GM21526 (cell line): Measurements from ENCODE around the gene RUSC1.
A peak's percentile ranks its signal among the peaks of the same experiment; 100 is the strongest.

Experiments
- ATAC-seq: cut with Tn5 transposase; IDR thresholded peaks from one replicate; pipeline ENCODE4 v1.9.1; 2021; ENCODE audit warnings: moderate library complexity; ENCODE audit not compliant: unreplicated experiment, low FRiP score

RUSC1 gene

GRCh38 chr1:155295183-155295941 is 25.3 kb upstream of the RUSC1 start:
- no peak for ATAC-seq

- ATAC-seq = no peak
These were observed 24.8 kb upstream of the RUSC1 start for GRCh38 chr1:155295942-155296267.

GRCh38 chr1:155296661-155297060 is 24.0 kb upstream of the RUSC1 start:
- no peak for ATAC-seq

GRCh38 chr1:155297384-155297783 is 23.3 kb upstream of the RUSC1 start:
- no peak for ATAC-seq

GRCh38 chr1:155300024-155300423 is 20.7 kb upstream of the RUSC1 start:
- no peak for ATAC-seq

GRCh38 chr1:155300553-155301329 is 20.0 kb upstream of the RUSC1 start:
- no peak for ATAC-seq

- no peak for ATAC-seq
These were observed 19.3 kb upstream of the RUSC1 start, which contains the start of gene PKLR for GRCh38 chr1:155301342-155301841. Gene PKLR (minus strand): TSS chr1:155301438. CDS start chr1:155301395, 43 bp downstream.

GRCh38 chr1:155304558-155305063 is 16.1 kb upstream of the RUSC1 start:
- ATAC-seq = no peak

- ATAC-seq = no peak
These were observed 14.8 kb upstream of the RUSC1 start for GRCh38 chr1:155305881-155306391.

- no peak for ATAC-seq
These were observed 13.4 kb upstream of the RUSC1 start for GRCh38 chr1:155307247-155307740.

GRCh38 chr1:155308493-155309422 is 11.9 kb upstream of the RUSC1 start, which contains the start of gene FDPS:
Gene FDPS (plus strand): TSS chr1:155308866. CDS start chr1:155309790, 924 bp downstream.
- ATAC-seq = peak; percentile 93

GRCh38 chr1:155309423-155310021 is 11.2 kb upstream of the RUSC1 start:
- ATAC-seq = no peak

- no peak for ATAC-seq
These were observed 7.4 kb upstream of the RUSC1 start for GRCh38 chr1:155313261-155313660.

GRCh38 chr1:155316922-155317321 is 3.8 kb upstream of the RUSC1 start:
- ATAC-seq = no peak

GRCh38 chr1:155318082-155318481 is 2.6 kb upstream of the RUSC1 start:
- no peak for ATAC-seq

- ATAC-seq = no peak
These were observed 1.2 kb upstream of the RUSC1 start for GRCh38 chr1:155319536-155319935.

- no peak for ATAC-seq
These were observed 442 bp upstream of the RUSC1 start for GRCh38 chr1:155320252-155320651.

GRCh38 chr1:155321639-155322503 is 1.2 kb downstream of the RUSC1 start:
- no peak for ATAC-seq

GRCh38 chr1:155322571-155322952 is 1.9 kb downstream of the RUSC1 start:
- ATAC-seq = no peak
